Gastroesophageal sphincter (tissue), 3 donors: ENCODE results near the gene ATP6V1G2.

Experiments
- CTCF ChIP-seq, 4 experiments: fragments of 200-600 bp in 2 of 4; fragments of 450-650 bp in 2 of 4; sonication (generic) in 1 of 4; IDR thresholded peaks; one replicate each; pipeline ENCODE4 v1.5.1; 2017 to 2019; ENCODE audit warnings: antibody characterized with exemption in 4 of 4, mild to moderate bottlenecking in 2 of 4, moderate library complexity in 2 of 4
- EP300 ChIP-seq: sonication (generic); formaldehyde crosslinking; IDR thresholded peaks from one replicate; pipeline ENCODE4 v1.6.1; 2017; ENCODE audit warnings: antibody characterized with exemption, mild to moderate bottlenecking
- POLR2A ChIP-seq, 2 donors: fragments of 450-650 bp; IDR thresholded peaks; one replicate each; pipeline ENCODE4 v1.6.1; 2017; ENCODE audit warnings: antibody characterized with exemption in 2 of 2, mild to moderate bottlenecking in 2 of 2, moderate library complexity in 1 of 2
- POLR2AphosphoS5 ChIP-seq: sonication (generic); formaldehyde crosslinking; IDR thresholded peaks from one replicate; pipeline ENCODE4 v1.6.1; 2017; ENCODE audit warnings: antibody characterized with exemption

- TF ChIP-seq CTCF (IDR thresholded peaks at IDR 0.05) = no peak
- no peak for TF ChIP-seq POLR2AphosphoS5
- no peak for TF ChIP-seq EP300
- TF ChIP-seq POLR2A (IDR thresholded peaks at IDR 0.05) = no peak
These were observed 15.2 kb downstream of the ATP6V1G2 start for GRCh38 chr6:31531162-31531561.
